ENCODE results near the gene ADAM33. TPM values are rescaled to one million over a fixed set of nuclear protein-coding genes. Genes with fewer than 3 reads are reported as not detected.

Gene ADAM33
- polyA plus RNA-seq, 3 donors = not detected

- Histone ChIP-seq H3K27me3 (ENCODE audit: control insufficient read depth in 2 of 2, insufficient read depth in 2 of 2, low read length in 2 of 2) (peaks cover 0 to 19% of the 10 kb centered on the region in 2 donors), H3K27ac (ENCODE audit: low read depth in 1 of 2, low read length in 2 of 2) (no peak overlapping the region), H3K9me3 (replicated peaks in 1 of 2; ENCODE audit: control insufficient read depth in 1 of 2, insufficient read depth in 1 of 2, low read length in 2 of 2) (no peaks in the 10 kb centered on the region), H3K9ac (ENCODE audit: insufficient read depth, low read length, poor library complexity, severe bottlenecking) (no peak overlapping the region), H4K20me1 (ENCODE audit: insufficient read depth, low read length) (no peaks in the 10 kb centered on the region), H3K4me3 (replicated peaks in 1 of 3; ENCODE audit: low read depth in 2 of 3, low read length in 3 of 3) (no peak overlapping the region), H3K4me2 (replicated peaks; ENCODE audit: extremely low read depth, low read length, poor library complexity, severe bottlenecking) (no peak overlapping the region), H2AFZ (ENCODE audit: insufficient read depth, low read depth, low read length, poor library complexity, severe bottlenecking) (no peak overlapping the region), H3K79me2 (ENCODE audit: insufficient read depth, low read length) (no peaks in the 10 kb centered on the region), H3K4me1 (ENCODE audit: control insufficient read depth in 1 of 2, insufficient read depth in 2 of 2, low read length in 2 of 2) (no peaks in the 10 kb centered on the region), H3K36me3 (replicated peaks in 1 of 2; ENCODE audit: control insufficient read depth in 1 of 2, insufficient read depth in 2 of 2, low read length in 2 of 2) (no peaks in the 10 kb centered on the region)
- intact Hi-C loops (cut with micrococcal nuclease) = no loop called here
- no peak for TF ChIP-seq CTCF (IDR thresholded peaks at IDR 0.05)
- no peak overlapping the region for H3K27ac Mint-ChIP-seq
- H3K4me3 Mint-ChIP-seq = no peak overlapping the region
- DNase-seq = no peak
- H3K9me3 Mint-ChIP-seq = peaks cover 0 to 2% (median 0%) of the 10 kb centered on the region in 7 donors
- WGBS (ENCODE audit: insufficient coverage) = 86% methylated on average over 1 of the region's 4 CpGs
- H3K4me1 Mint-ChIP-seq = peaks cover 9% of the 10 kb centered on the region
- H3K36me3 Mint-ChIP-seq = no peaks in the 10 kb centered on the region
- peaks cover 9 to 29% (median 26%) of the 10 kb centered on the region in 3 donors for H3K27me3 Mint-ChIP-seq (ENCODE audit: low read depth in 3 of 3)
These were observed 42.5 kb upstream of the ADAM33 start for GRCh38 chr20:3724356-3724755.

GRCh38 chr20:3723284-3723683, 41.5 kb upstream of the ADAM33 start:
- DNase-seq = no peak
- Histone ChIP-seq H3K4me2 (replicated peaks; ENCODE audit: extremely low read depth, low read length, poor library complexity, severe bottlenecking) (no peak overlapping the region), H4K20me1 (ENCODE audit: insufficient read depth, low read length) (no peaks in the 10 kb centered on the region), H3K27ac (ENCODE audit: low read depth in 1 of 2, low read length in 2 of 2) (no peak overlapping the region), H3K36me3 (replicated peaks in 1 of 2; ENCODE audit: control insufficient read depth in 1 of 2, insufficient read depth in 2 of 2, low read length in 2 of 2) (no peaks in the 10 kb centered on the region), H3K9me3 (replicated peaks in 1 of 2; ENCODE audit: control insufficient read depth in 1 of 2, insufficient read depth in 1 of 2, low read length in 2 of 2) (no peaks in the 10 kb centered on the region), H3K79me2 (ENCODE audit: insufficient read depth, low read length) (no peaks in the 10 kb centered on the region), H3K4me1 (ENCODE audit: control insufficient read depth in 1 of 2, insufficient read depth in 2 of 2, low read length in 2 of 2) (no peaks in the 10 kb centered on the region), H2AFZ (ENCODE audit: insufficient read depth, low read depth, low read length, poor library complexity, severe bottlenecking) (no peak overlapping the region), H3K27me3 (ENCODE audit: control insufficient read depth in 2 of 2, insufficient read depth in 2 of 2, low read length in 2 of 2) (peaks cover 0 to 13% of the 10 kb centered on the region in 2 donors), H3K4me3 (replicated peaks in 1 of 3; ENCODE audit: low read depth in 2 of 3, low read length in 3 of 3) (no peak overlapping the region), H3K9ac (ENCODE audit: insufficient read depth, low read length, poor library complexity, severe bottlenecking) (no peak overlapping the region)
- Mint-ChIP-seq H3K27me3 (ENCODE audit: low read depth in 3 of 3) (peaks cover 9 to 26% (median 24%) of the 10 kb centered on the region in 3 donors), H3K36me3 (no peaks in the 10 kb centered on the region), H3K27ac (no peak overlapping the region), H3K4me1 (peaks cover 8% of the 10 kb centered on the region), H3K9me3 (peaks cover 0 to 2% (median 0%) of the 10 kb centered on the region in 7 donors), H3K4me3 (no peak overlapping the region)
- WGBS (ENCODE audit: insufficient coverage) = 95% methylated on average over 7 of the region's 8 CpGs
- intact Hi-C loops (cut with micrococcal nuclease) = no loop called here
- no peak for TF ChIP-seq CTCF (IDR thresholded peaks at IDR 0.05)

Data from CD14-positive monocyte (primary cell).